B cell (primary cell): Measurements from ENCODE around the gene PRLR. TPM values are rescaled to one million over a fixed set of nuclear protein-coding genes. Genes with fewer than 3 reads are reported as not detected.

ENCODE experiments used
- ATAC-seq: fragments of 200-7000 bp; cut with Tn5 transposase; one replicate; pipeline ENCODE4 v1.10.0; 2021; ENCODE audit warnings: low read depth, mild to moderate bottlenecking, moderate number of reproducible peaks, moderate library complexity
- CTCF ChIA-PET: fragments of 350-600 bp; sonication (Branson Sonifier 250); formaldehyde crosslinking; loops from one replicate; lab custom pipeline; 2021; ENCODE audit warnings: antibody characterized with exemption, inconsistent platforms; lab: Charles Lee
- POLR2A ChIA-PET: fragments of 350-600 bp; sonication (Branson Sonifier 250); formaldehyde crosslinking; loops from one replicate; lab custom pipeline; 2021; ENCODE audit warnings: antibody characterized with exemption; lab: Charles Lee
- DNase-seq: peaks from one replicate; pipeline ENCODE4 v3.0.0; 2013
- H2AFZ ChIP-seq: 2 replicates; pipeline ENCODE4 v1.6.1; 2012; ENCODE audit warnings: mild to moderate bottlenecking, low read depth, low read length; ENCODE audit not compliant: insufficient read depth, poor library complexity, severe bottlenecking
- H3K27ac ChIP-seq, 2 donors: 1 replicate in 1 of 2; 2 replicates in 1 of 2; pipeline ENCODE4 v1.5.1; 2012 to 2013; ENCODE audit warnings: low read length in 2 of 2, mild to moderate bottlenecking in 2 of 2, moderate library complexity in 1 of 2
- H3K27me3 ChIP-seq, 4 experiments: fragments of 200-600 bp in 1 of 4; sonication (generic) in 1 of 4; replicated peaks in 1 of 4; 1 replicate in 2 of 4; 2 replicates in 2 of 4; pipeline versions ENCODE4 v1.6.1 to v1.7.0; 2013 to 2016; ENCODE audit warnings: low read length in 3 of 4, mild to moderate bottlenecking in 2 of 4, mixed read lengths in 1 of 4, moderate library complexity in 1 of 4; ENCODE audit not compliant: insufficient read depth in 4 of 4, control insufficient read depth in 3 of 4; ENCODE audit errors: control extremely low read depth in 1 of 4
- H3K36me3 ChIP-seq, 2 experiments: replicated peaks in 1 of 2; 1 replicate in 1 of 2; 2 replicates in 1 of 2; pipeline versions ENCODE4 v1.6.1 to v1.7.1; 2013; ENCODE audit warnings: low read length in 1 of 2; ENCODE audit not compliant: insufficient read depth in 2 of 2, control insufficient read depth in 1 of 2; ENCODE audit errors: control extremely low read depth in 1 of 2, extremely low read depth in 1 of 2
- H3K4me1 ChIP-seq, 2 donors: fragments of 200-600 bp in 1 of 2; sonication (generic) in 1 of 2; 1 replicate in 1 of 2; 2 replicates in 1 of 2; pipeline versions ENCODE4 v1.5.1 to v1.6.1; 2013 to 2017; ENCODE audit warnings: low read length in 2 of 2; ENCODE audit not compliant: control insufficient read depth in 2 of 2, insufficient read depth in 2 of 2
- H3K4me2 ChIP-seq: replicated peaks from 2 replicates; pipeline ENCODE3; 2012; ENCODE audit warnings: mild to moderate bottlenecking, low read depth, low read length; ENCODE audit not compliant: poor library complexity, severe bottlenecking
- H3K4me3 ChIP-seq, 5 experiments: fragments of 200-600 bp in 1 of 5; sonication (generic) in 1 of 5; 1 replicate in 3 of 5; 2 replicates in 2 of 5; pipeline versions ENCODE4 v1.5.1 to v1.7.0; 2011 to 2016; ENCODE audit warnings: low read length in 4 of 5, mild to moderate bottlenecking in 4 of 5, low read depth in 2 of 5, control low read depth in 1 of 5, moderate library complexity in 1 of 5; ENCODE audit not compliant: insufficient read depth in 1 of 5; ENCODE audit errors: control extremely low read depth in 1 of 5, extremely low read depth in 1 of 5
- H3K79me2 ChIP-seq: fragments of 200-600 bp; sonication (generic); one replicate; pipeline ENCODE4 v1.6.0; 2016; ENCODE audit warnings: low read length; ENCODE audit not compliant: control insufficient read depth, insufficient read depth
- H3K9ac ChIP-seq: fragments of 200-600 bp; sonication (generic); 2 replicates; pipeline ENCODE4 v1.6.1; 2017; ENCODE audit warnings: mild to moderate bottlenecking, low read length, moderate library complexity
- H3K9me3 ChIP-seq, 3 donors: one replicate each; pipeline versions ENCODE4 v1.6.1 to v1.7.1; 2013; ENCODE audit warnings: low read length in 2 of 3; ENCODE audit not compliant: control insufficient read depth in 2 of 3, insufficient read depth in 1 of 3; ENCODE audit errors: control extremely low read depth in 1 of 3
- H4K20me1 ChIP-seq: 2 replicates; pipeline ENCODE4 v1.6.0; 2012; ENCODE audit warnings: mild to moderate bottlenecking, low read length; ENCODE audit not compliant: insufficient read depth, control insufficient read depth, poor library complexity, severe bottlenecking
- H3K27ac Mint-ChIP-seq: one replicate; pipeline ENCODE4 v1.8.0; 2021; ENCODE audit warnings: mixed read lengths
- H3K27me3 Mint-ChIP-seq: one replicate; pipeline ENCODE4 v1.8.0; 2021; ENCODE audit warnings: mixed read lengths
- H3K4me1 Mint-ChIP-seq: one replicate; pipeline ENCODE4 v1.8.0; 2021; ENCODE audit warnings: mixed read lengths
- H3K4me3 Mint-ChIP-seq: one replicate; pipeline ENCODE4 v1.8.0; 2021; ENCODE audit warnings: mixed read lengths
- H3K9me3 Mint-ChIP-seq: one replicate; pipeline ENCODE4 v1.8.0; 2022; ENCODE audit warnings: mixed read lengths; ENCODE audit not compliant: insufficient read depth
- EZH2 ChIP-seq: IDR thresholded peaks from 2 replicates; pipeline ENCODE4 v1.6.1; 2012; ENCODE audit warnings: borderline replicate concordance, low read depth, mild to moderate bottlenecking, moderate library complexity, low read length; ENCODE audit not compliant: insufficient read depth, poor library complexity, severe bottlenecking
- WGBS: methylation state at CpG from one replicate; pipeline ENCODE4 v1.1.5; 2013; ENCODE audit warnings: missing lambda C conversion rate; ENCODE audit not compliant: insufficient coverage; 5-methylcytosine and 5-hydroxymethylcytosine counted together
- intact Hi-C: fragments of 100-400 bp; cut with micrococcal nuclease; formaldehyde crosslinking; loops from one replicate; pipeline ENCODE4 v1.10.0; 2022
- polyA plus RNA-seq: library from polyadenylated mRNA; depleted of rRNA; stranded (reverse); fragments of >200 nt; gene quantifications from 2 replicates; pipeline ENCODE4 v1.2.3, GENCODE V29; 2012
- total RNA-seq, 2 donors: library from RNA; stranded (reverse); fragments of 120-200 nt in 1 of 2; gene quantifications; 1 replicate in 1 of 2; 2 replicates in 1 of 2; pipeline versions ENCODE4 v1.2.3 to v1.2.4, GENCODE V29; 2013 to 2022
- TF ChIP-seq, protein P1 (sequence below): fragments of 200-600 bp; IDR thresholded peaks from one replicate; pipeline ENCODE4 v1.8.0; 2022; ENCODE audit warnings: antibody characterized with exemption, mild to moderate bottlenecking

PRLR gene
- total and polyA plus RNA-seq, 2 donors (not counting 1 experiment from before 2014, with no cell fraction given): 0.39 TPM; not detected in 1

DNA sequence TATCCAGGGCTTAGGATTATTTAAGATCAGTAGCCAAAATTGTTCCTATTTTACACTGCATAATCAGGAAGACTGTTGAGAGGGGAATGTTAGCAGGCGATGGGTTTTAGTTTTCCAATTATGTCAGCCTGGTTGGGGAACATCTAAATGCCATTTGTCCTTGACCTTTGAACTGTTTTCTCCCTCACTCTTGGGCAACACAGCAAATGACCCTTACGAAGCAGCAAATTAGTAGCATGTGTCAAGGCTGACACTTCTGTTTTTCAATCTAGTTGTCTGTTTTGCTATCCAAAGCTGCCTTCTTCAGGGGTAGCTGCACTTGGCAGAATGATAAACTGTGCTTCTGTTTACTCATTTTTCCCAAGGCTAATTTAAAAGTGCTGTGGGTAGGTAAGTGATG, 104.5 kb downstream of the PRLR start:
- Histone ChIP-seq H3K4me2 (no peak overlapping the region), H3K36me3 (no peaks in the 10 kb centered on the region), H3K79me2 (no peaks in the 10 kb centered on the region), H3K27me3 (no peaks in the 10 kb centered on the region), H3K27ac (no peak overlapping the region), H4K20me1 (no peaks in the 10 kb centered on the region), H2AFZ (no peak overlapping the region), H3K4me3 (no peak overlapping the region), H3K9me3 (no peaks in the 10 kb centered on the region), H3K9ac (no peak overlapping the region), H3K4me1 (no peaks in the 10 kb centered on the region)
- Mint-ChIP-seq H3K27me3 (peaks cover 21% of the 10 kb centered on the region), H3K4me3 (no peak overlapping the region), H3K4me1 (no peaks in the 10 kb centered on the region), H3K27ac (no peak overlapping the region), H3K9me3 (no peaks in the 10 kb centered on the region)
- intact Hi-C loops: no loop called here
- DNase-seq (no peak), ATAC-seq (no peak)
- TF ChIP-seq EZH2: no peak
- TF ChIP-seq, protein P1, sequence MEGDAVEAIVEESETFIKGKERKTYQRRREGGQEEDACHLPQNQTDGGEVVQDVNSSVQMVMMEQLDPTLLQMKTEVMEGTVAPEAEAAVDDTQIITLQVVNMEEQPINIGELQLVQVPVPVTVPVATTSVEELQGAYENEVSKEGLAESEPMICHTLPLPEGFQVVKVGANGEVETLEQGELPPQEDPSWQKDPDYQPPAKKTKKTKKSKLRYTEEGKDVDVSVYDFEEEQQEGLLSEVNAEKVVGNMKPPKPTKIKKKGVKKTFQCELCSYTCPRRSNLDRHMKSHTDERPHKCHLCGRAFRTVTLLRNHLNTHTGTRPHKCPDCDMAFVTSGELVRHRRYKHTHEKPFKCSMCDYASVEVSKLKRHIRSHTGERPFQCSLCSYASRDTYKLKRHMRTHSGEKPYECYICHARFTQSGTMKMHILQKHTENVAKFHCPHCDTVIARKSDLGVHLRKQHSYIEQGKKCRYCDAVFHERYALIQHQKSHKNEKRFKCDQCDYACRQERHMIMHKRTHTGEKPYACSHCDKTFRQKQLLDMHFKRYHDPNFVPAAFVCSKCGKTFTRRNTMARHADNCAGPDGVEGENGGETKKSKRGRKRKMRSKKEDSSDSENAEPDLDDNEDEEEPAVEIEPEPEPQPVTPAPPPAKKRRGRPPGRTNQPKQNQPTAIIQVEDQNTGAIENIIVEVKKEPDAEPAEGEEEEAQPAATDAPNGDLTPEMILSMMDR: no peak
- ChIA-PET CTCF (no interaction called here), POLR2A (no interaction called here)
- WGBS: 89% methylated on average over 1 of the region's 2 CpGs

DNA sequence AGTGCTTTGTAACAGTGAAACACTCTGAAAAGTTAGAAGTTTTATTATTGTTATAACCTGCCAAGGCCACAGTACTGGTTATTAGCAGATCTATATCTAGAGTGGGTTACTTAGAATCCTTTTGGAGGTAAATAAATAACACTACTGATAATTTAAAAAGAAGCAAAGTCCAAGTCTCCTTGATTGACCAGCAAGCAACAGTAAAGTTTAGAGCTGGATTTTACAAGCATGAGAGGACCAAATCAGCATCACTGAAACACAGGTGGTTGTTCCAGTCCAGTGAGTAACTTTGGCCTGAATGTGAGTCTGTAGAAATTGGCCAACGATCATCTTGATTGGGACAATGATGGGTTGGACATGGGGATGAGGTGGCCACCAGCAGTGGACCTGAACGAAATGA, 105.4 kb downstream of the PRLR start:
- DNase-seq (no peak), ATAC-seq (no peak)
- no peaks in the 10 kb centered on the region for H3K9me3 Mint-ChIP-seq
- ChIA-PET CTCF (interaction anchor here (1.4 kb wide), 1 partner anchor 34 kb away, joined by 6 read pairs; no protein-coding TSS in a partner anchor), POLR2A (no interaction called here)
- Histone ChIP-seq H2AFZ (no peak overlapping the region), H3K9me3 (no peaks in the 10 kb centered on the region), H3K27me3 (no peaks in the 10 kb centered on the region), H3K27ac (no peak overlapping the region), H3K4me1 (no peaks in the 10 kb centered on the region), H4K20me1 (no peaks in the 10 kb centered on the region), H3K4me2 (no peak overlapping the region), H3K9ac (no peak overlapping the region), H3K4me3 (no peak overlapping the region), H3K36me3 (no peaks in the 10 kb centered on the region), H3K79me2 (no peaks in the 10 kb centered on the region)
- H3K27me3 Mint-ChIP-seq: peaks cover 14% of the 10 kb centered on the region
- intact Hi-C loops: no loop called here
- no peak overlapping the region for H3K4me3 Mint-ChIP-seq
- no peaks in the 10 kb centered on the region for H3K4me1 Mint-ChIP-seq
- no peak overlapping the region for H3K27ac Mint-ChIP-seq
- TF ChIP-seq EZH2: no peak
- TF ChIP-seq, protein P1: no peak
- WGBS: 82% methylated on average over 2 of the region's 2 CpGs
